ENCODE data around the gene EPHA3.

Gene EPHA3

GRCh38 chr3:89276116-89276515 lies 168.7 kb downstream of the EPHA3 start:
- TF ChIP-seq CTCF (IDR thresholded peaks at IDR 0.05; ENCODE audit: control insufficient read depth, insufficient read depth, low read depth, low read length, missing control alignments): no peak
- H3K4me3 ChIP-seq (ENCODE audit: control insufficient read depth, low read depth, low read length): no peak overlapping the region
- no peak for DNase-seq (ENCODE audit: low read depth)

DNA sequence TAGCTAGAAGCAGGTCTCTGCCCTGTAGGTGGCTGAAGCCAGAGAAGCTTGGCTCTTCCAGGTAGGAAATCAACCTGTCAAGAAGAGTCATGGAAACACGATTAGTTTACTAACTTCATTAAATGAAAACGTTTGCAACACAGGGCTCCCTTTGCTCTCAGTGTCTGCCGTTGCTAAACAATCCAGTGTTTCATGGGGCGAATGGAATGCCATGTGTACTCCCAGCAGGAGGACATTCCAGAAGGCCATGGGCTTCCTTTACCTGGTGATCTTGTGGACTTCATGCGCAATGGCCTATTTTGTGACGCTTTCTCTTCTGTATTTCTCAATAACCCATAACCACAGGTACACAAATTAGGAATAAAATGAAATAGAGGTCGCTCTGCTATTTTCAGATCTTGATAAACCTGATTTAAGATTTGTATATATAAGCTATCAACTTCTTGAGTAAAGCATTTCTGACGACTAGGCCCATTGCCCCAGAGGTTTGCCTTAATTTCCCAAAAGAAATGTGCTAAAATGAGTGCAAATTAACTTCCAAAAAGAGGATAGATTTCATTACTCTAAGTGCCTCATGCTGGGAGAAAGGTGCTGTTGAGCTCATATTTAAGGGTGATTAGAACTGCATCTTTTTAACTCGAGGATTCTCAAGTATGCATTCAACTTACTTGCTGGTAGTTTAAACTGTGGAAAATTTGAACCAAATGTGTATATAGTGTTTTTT lies 171.0 kb downstream of the EPHA3 start:
- no peak for DNase-seq (ENCODE audit: low read depth)
- no peak overlapping the region for H3K4me3 ChIP-seq (ENCODE audit: control insufficient read depth, low read depth, low read length)
- TF ChIP-seq CTCF (IDR thresholded peaks at IDR 0.05; ENCODE audit: control insufficient read depth, insufficient read depth, low read depth, low read length, missing control alignments): no peak

GRCh38 chr3:89280301-89280700 lies 172.9 kb downstream of the EPHA3 start:
- no peak overlapping the region for H3K4me3 ChIP-seq (ENCODE audit: control insufficient read depth, low read depth, low read length)
- DNase-seq (ENCODE audit: low read depth): no peak
- TF ChIP-seq CTCF (IDR thresholded peaks at IDR 0.05; ENCODE audit: control insufficient read depth, insufficient read depth, low read depth, low read length, missing control alignments): no peak

DNA sequence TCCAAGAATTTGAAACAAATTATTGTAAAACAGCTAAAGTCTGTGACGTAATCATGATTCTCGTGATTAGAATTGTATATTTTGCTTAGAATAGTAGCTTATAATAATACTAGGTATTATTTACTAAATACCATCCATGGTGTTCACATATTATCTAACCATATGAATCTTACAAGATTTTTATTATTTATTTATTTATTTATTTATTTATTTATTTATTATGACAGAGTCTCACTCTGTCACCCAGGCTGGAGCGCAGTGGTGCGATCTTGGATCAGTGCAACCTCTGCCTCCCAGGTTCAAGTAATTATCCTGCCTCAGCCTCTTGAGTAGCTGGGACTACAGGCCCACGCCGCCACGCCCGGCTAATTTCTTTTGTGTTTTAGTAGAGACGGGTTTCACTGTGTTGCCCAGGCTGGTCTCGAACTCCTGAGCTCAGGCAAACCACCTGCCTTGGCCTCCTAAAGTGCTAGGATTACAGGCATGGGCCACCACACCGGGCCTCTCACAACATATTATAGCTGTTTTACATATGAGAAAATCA lies 173.5 kb downstream of the EPHA3 start:
- DNase-seq (ENCODE audit: low read depth): no peak
- no peak overlapping the region for H3K4me3 ChIP-seq (ENCODE audit: control insufficient read depth, low read depth, low read length)
- no peak for TF ChIP-seq CTCF (IDR thresholded peaks at IDR 0.05; ENCODE audit: control insufficient read depth, insufficient read depth, low read depth, low read length, missing control alignments)

GRCh38 chr3:89287902-89288508 lies 180.6 kb downstream of the EPHA3 start:
- H3K4me3 ChIP-seq (ENCODE audit: control insufficient read depth, low read depth, low read length): no peak overlapping the region
- TF ChIP-seq CTCF (IDR thresholded peaks at IDR 0.05; ENCODE audit: control insufficient read depth, insufficient read depth, low read depth, low read length, missing control alignments): no peak
- DNase-seq (ENCODE audit: low read depth): no peak

DNA sequence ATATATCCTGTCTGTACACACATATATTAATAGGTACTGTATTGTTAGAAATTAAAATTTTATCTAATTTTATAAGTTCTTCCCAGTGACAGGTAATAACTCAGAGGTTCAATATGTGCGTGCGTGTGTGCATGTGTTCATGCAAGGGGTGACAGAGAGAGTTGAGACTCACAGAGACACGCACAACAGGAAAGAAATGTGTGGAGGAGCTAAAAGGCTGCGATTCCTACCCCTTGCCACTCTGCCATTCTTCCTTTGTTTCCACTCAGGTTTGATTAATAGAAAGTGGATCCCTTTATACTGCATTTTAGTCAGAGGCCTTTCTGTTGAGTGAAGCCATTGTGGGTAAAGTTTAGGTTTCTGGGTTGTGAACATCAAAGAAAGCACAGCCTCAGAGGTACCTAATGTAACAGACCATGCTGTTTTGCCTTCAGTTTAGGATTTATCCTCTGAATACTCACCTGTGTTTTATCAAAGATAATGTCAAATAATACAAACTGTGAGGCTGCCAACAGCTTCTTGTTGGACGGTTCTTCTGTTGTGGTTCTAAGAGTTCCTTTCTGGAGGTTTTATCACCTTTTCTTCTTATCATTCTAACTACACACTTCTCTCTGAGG lies 182.3 kb downstream of the EPHA3 start:
- no peak for TF ChIP-seq CTCF (IDR thresholded peaks at IDR 0.05; ENCODE audit: control insufficient read depth, insufficient read depth, low read depth, low read length, missing control alignments)
- no peak overlapping the region for H3K4me3 ChIP-seq (ENCODE audit: control insufficient read depth, low read depth, low read length)
- no peak for DNase-seq (ENCODE audit: low read depth)
